Tibial artery (tissue), 4 donors: ENCODE measurements around the gene ERGIC2.

Experiments used
- DNase-seq, 2 donors: peaks; one replicate each; pipeline ENCODE4 v3.0.0-alpha.2; 2019
- H3K27ac ChIP-seq, 2 donors: fragments of 200-600 bp; sonication (generic) in 1 of 2; 1 replicate in 1 of 2; 2 replicates in 1 of 2; pipeline ENCODE4 v1.5.1; 2018 to 2019; ENCODE audit warnings: mild to moderate bottlenecking in 1 of 2
- H3K27me3 ChIP-seq, 2 donors: fragments of 200-600 bp; sonication (generic) in 1 of 2; one replicate each; pipeline versions ENCODE4 v1.5.1 to v1.6.0; 2016 to 2019
- H3K36me3 ChIP-seq, 3 donors: fragments of 200-600 bp; sonication (generic) in 2 of 3; one replicate each; pipeline ENCODE4 v1.5.1; 2016 to 2019; ENCODE audit warnings: mild to moderate bottlenecking in 2 of 3
- H3K4me1 ChIP-seq, 4 donors: fragments of 200-600 bp; sonication (generic) in 2 of 4; 1 replicate in 3 of 4; 2 replicates in 1 of 4; pipeline ENCODE4 v1.5.1; 2016 to 2019
- H3K4me3 ChIP-seq, 2 donors: fragments of 200-600 bp; sonication (generic) in 1 of 2; 1 replicate in 1 of 2; 2 replicates in 1 of 2; pipeline ENCODE4 v1.5.1; 2018 to 2019; ENCODE audit warnings: mild to moderate bottlenecking in 2 of 2
- H3K9me3 ChIP-seq, 3 donors: fragments of 200-600 bp; sonication (generic) in 1 of 3; one replicate each; pipeline ENCODE4 v1.5.1; 2016 to 2019
- intact Hi-C: fragments of 100-400 bp; cut with DNase I; formaldehyde crosslinking; loops from one replicate; pipeline ENCODE4 v1.15.0; 2023; ENCODE audit warnings: low total_unique reads
- TF ChIP-seq, protein P1 (sequence below), 2 experiments: fragments of 200-600 bp in 1 of 2; fragments of 450-650 bp in 1 of 2; IDR thresholded peaks; one replicate each; pipeline ENCODE4 v1.5.1; 2017 to 2019; ENCODE audit warnings: antibody characterized with exemption in 2 of 2, mild to moderate bottlenecking in 1 of 2, moderate library complexity in 1 of 2

The ERGIC2 gene

DNA sequence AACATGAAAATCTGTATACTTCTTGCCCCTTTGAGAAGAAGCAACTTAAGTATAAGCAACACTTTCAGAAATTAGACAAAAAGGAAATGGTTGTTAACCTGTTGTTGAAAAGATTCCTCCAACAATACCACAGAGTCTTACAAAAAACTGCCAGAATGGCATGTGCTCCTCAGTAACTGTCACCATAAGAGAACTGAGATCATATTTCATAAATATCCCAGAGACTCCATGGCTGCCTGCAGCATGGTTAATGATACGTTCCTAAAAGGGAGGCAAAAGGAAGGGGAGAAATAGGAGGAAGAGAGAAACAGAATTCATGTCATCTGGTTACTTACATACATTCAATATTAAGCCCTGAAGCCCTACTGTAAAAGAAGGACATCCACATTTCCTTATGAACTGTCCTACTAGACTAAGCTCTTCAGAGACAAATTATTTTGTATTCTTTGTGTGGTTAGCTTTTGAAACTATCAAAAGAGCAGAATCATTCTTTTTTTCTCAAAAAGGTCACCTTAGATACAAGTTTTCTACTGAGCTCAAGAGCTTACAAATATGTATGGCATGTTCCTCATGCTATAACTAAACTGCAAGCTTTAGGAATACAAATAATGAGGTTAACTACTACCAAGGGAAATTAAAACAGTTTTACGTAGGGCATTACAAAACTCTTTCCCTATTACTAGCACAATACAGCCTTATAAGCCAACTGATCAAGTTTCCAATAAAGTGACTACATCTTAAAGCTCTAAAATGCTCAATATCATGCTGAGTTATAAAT is 37.8 kb downstream of the ERGIC2 start:
- no peak overlapping the region for H3K27ac ChIP-seq
- no peaks in the 10 kb centered on the region for H3K27me3 ChIP-seq
- no peak overlapping the region for H3K4me3 ChIP-seq
- H3K36me3 ChIP-seq = peaks cover 55 to 62% (median 62%) of the 10 kb centered on the region in 3 donors
- no peak for DNase-seq
- intact Hi-C loops = no loop called here
- H3K9me3 ChIP-seq = no peaks in the 10 kb centered on the region
- TF ChIP-seq, protein P1, sequence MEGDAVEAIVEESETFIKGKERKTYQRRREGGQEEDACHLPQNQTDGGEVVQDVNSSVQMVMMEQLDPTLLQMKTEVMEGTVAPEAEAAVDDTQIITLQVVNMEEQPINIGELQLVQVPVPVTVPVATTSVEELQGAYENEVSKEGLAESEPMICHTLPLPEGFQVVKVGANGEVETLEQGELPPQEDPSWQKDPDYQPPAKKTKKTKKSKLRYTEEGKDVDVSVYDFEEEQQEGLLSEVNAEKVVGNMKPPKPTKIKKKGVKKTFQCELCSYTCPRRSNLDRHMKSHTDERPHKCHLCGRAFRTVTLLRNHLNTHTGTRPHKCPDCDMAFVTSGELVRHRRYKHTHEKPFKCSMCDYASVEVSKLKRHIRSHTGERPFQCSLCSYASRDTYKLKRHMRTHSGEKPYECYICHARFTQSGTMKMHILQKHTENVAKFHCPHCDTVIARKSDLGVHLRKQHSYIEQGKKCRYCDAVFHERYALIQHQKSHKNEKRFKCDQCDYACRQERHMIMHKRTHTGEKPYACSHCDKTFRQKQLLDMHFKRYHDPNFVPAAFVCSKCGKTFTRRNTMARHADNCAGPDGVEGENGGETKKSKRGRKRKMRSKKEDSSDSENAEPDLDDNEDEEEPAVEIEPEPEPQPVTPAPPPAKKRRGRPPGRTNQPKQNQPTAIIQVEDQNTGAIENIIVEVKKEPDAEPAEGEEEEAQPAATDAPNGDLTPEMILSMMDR (IDR thresholded peaks at IDR 0.05) = no peak
- no peaks in the 10 kb centered on the region for H3K4me1 ChIP-seq

DNA sequence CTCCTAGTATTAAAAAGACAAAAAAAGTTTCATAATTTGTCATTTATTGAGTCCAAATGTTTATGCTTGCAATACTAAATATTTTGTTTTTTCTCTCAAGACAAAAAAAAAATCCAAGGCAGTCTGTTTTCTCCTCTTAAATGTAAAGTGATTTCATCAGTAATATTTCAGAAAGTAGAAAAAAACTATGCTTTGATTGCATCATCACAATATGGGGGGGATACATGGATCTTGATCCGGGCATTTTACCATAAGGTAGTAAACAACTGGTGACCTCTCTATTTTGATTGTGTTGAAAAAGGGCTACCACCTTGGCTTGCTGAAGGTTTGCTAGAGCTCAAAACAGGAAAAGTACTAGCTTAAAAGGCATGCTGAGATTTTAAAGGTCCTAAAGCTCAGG is 43.6 kb downstream of the ERGIC2 start:
- no peaks in the 10 kb centered on the region for H3K4me1 ChIP-seq
- DNase-seq = no peak
- H3K4me3 ChIP-seq = no peak overlapping the region
- intact Hi-C loops = no loop called here
- H3K27me3 ChIP-seq = no peaks in the 10 kb centered on the region
- H3K27ac ChIP-seq = no peak overlapping the region
- TF ChIP-seq, protein P1 (IDR thresholded peaks at IDR 0.05) = no peak
- no peaks in the 10 kb centered on the region for H3K9me3 ChIP-seq
- peaks cover 20 to 37% (median 23%) of the 10 kb centered on the region in 3 donors for H3K36me3 ChIP-seq

DNA sequence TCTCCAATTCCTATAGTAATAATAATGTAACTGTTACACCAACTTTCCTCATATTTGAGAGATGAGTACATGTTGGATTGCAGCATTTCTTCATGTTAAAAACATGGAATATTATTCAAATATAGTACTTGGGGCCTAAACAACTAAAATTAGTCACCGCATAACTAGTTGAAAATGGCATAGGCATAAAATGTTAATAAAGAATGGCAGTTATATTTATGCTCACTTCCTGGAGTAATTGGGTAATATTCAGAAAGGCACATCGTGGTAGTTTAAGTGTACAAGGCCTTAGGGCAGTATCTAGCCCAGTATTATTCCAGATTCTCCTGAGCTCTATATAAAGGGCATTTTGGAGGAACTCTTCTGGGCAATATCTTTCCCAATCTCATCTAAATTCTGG is 46.0 kb downstream of the ERGIC2 start:
- TF ChIP-seq, protein P1 (IDR thresholded peaks at IDR 0.05) = no peak
- Histone ChIP-seq H3K36me3 (peaks cover 6 to 15% (median 12%) of the 10 kb centered on the region in 3 donors), H3K4me3 (no peak overlapping the region), H3K27me3 (no peaks in the 10 kb centered on the region), H3K9me3 (no peaks in the 10 kb centered on the region), H3K27ac (no peak overlapping the region), H3K4me1 (no peaks in the 10 kb centered on the region)
- intact Hi-C loops = no loop called here
- no peak for DNase-seq

DNA sequence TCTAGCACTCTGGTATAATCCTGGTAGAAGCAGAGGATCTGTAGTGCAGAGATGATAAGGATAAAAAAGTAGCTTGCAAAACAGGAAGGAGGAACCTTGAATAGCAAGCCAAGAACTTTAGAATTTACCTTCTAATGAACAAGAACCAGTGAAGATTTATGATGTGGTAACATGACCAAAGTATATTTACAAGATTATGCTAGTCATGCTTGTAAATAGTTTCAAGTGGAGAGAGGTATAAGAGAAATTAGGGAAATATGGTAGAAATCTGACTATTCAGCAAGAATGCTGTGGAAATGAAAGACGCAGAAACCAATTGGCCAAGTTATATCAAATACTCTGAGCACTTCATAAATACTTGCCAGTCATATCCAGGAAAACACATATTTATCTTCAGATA is 47.8 kb downstream of the ERGIC2 start:
- no peaks in the 10 kb centered on the region for H3K9me3 ChIP-seq
- no peak overlapping the region for H3K27ac ChIP-seq
- H3K36me3 ChIP-seq = peaks cover under 1 to 10% (median 7%) of the 10 kb centered on the region in 3 donors
- intact Hi-C loops = no loop called here
- DNase-seq = no peak
- H3K27me3 ChIP-seq = no peaks in the 10 kb centered on the region
- TF ChIP-seq, protein P1 (IDR thresholded peaks at IDR 0.05) = no peak
- no peaks in the 10 kb centered on the region for H3K4me1 ChIP-seq
- H3K4me3 ChIP-seq = no peak overlapping the region

DNA sequence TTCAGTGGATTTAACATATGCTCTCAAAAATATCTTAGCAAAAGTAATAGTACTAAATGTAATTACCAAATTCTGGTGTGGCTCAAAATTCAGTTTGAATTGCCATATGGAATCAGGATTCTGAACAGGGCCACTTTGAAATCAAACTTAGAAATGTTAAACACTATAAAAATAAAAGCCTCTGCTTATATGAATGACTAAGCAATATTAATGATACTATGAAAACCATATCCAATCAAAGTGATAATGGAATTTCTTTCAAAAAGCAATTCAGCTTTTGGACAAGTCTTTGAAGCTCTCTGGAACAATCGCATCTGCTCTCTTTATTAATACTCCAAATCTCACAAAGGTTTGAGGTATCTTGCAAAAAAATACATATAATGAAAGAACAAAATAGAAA is 51.6 kb downstream of the ERGIC2 start:
- H3K9me3 ChIP-seq = no peaks in the 10 kb centered on the region

More for the DNA sequence above, 51.6 kb downstream of the ERGIC2 start:
- Histone ChIP-seq H3K27me3 (no peaks in the 10 kb centered on the region), H3K4me3 (no peak overlapping the region), H3K27ac (no peak overlapping the region), H3K4me1 (no peaks in the 10 kb centered on the region), H3K36me3 (no peaks in the 10 kb centered on the region)
- no peak for DNase-seq
- TF ChIP-seq, protein P1 (IDR thresholded peaks at IDR 0.05) = no peak
- intact Hi-C loops = no loop called here
